Bronchial epithelial cell (primary cell): ENCODE measurements around the gene TICRR. TPM values are rescaled to one million over a fixed set of nuclear protein-coding genes. Genes with fewer than 3 reads are reported as not detected.

Experiments
- DNase-seq: peaks from one replicate; pipeline ENCODE4 v3.0.0-alpha.2; 2010; ENCODE audit warnings: low read depth
- FAIRE-seq: peaks from 2 replicates; lab custom pipeline; 2011; peaks lifted over from hg19 to GRCh38; lab: Jason Lieb, UNC
- H3K27me3 ChIP-seq: 2 replicates; pipeline ENCODE4 v1.5.1; 2011; ENCODE audit warnings: low read length; ENCODE audit not compliant: control insufficient read depth, insufficient read depth
- H3K36me3 ChIP-seq: 2 replicates; pipeline ENCODE4 v1.5.1; 2011; ENCODE audit warnings: low read length; ENCODE audit not compliant: control insufficient read depth, insufficient read depth
- H3K4me3 ChIP-seq: 2 replicates; pipeline ENCODE4 v1.5.1; 2011; ENCODE audit warnings: mild to moderate bottlenecking, low read depth, low read length, control low read depth
- CTCF ChIP-seq: IDR thresholded peaks from 2 replicates; pipeline ENCODE4 v1.5.1; 2011; ENCODE audit warnings: mild to moderate bottlenecking, moderate library complexity, low read length, control low read depth, inconsistent platforms; ENCODE audit not compliant: insufficient read depth, severe bottlenecking
- total RNA-seq: library from RNA; depleted of rRNA; stranded (reverse); fragments of >200 nt; gene quantifications from 2 replicates; pipeline ENCODE4 v1.2.1, GENCODE V29; 2014

TICRR gene
- total RNA-seq, 1 donor from 2014 or later, result 0.26 TPM

- FAIRE-seq, result no peak
- Histone ChIP-seq H3K4me3 (no peak overlapping the region), H3K36me3 (no peaks in the 10 kb centered on the region), H3K27me3 (no peaks in the 10 kb centered on the region)
- TF ChIP-seq CTCF, result no peak
- DNase-seq, result no peak
Measured at GRCh38 chr15:89530976-89531375, 44.3 kb upstream of the TICRR start.

GRCh38 chr15:89531796-89532537, 43.3 kb upstream of the TICRR start:
- peak; percentile 84 for DNase-seq
- H3K27me3 ChIP-seq, result no peaks in the 10 kb centered on the region

GRCh38 chr15:89533861-89534544, 41.3 kb upstream of the TICRR start:
- no peak for DNase-seq
- no peak for TF ChIP-seq CTCF
- Histone ChIP-seq H3K4me3 (no peak overlapping the region), H3K36me3 (no peaks in the 10 kb centered on the region), H3K27me3 (no peaks in the 10 kb centered on the region)
- FAIRE-seq, result no peak

More at GRCh38 chr15:89531796-89532537, 43.3 kb upstream of the TICRR start:
- FAIRE-seq, result no peak
- peak; percentile 21 for TF ChIP-seq CTCF
- Histone ChIP-seq H3K36me3 (no peaks in the 10 kb centered on the region), H3K4me3 (no peak overlapping the region)

GRCh38 chr15:89539027-89539426, 36.2 kb upstream of the TICRR start:
- no peak for DNase-seq
- TF ChIP-seq CTCF, result no peak
- H3K27me3 ChIP-seq, result no peaks in the 10 kb centered on the region
- no peak for FAIRE-seq
- H3K4me3 ChIP-seq, result no peak overlapping the region
- H3K36me3 ChIP-seq, result no peaks in the 10 kb centered on the region

- DNase-seq (no peak), FAIRE-seq (no peak)
- Histone ChIP-seq H3K36me3 (no peaks in the 10 kb centered on the region), H3K27me3 (no peaks in the 10 kb centered on the region), H3K4me3 (no peak overlapping the region)
- TF ChIP-seq CTCF, result no peak
Measured at GRCh38 chr15:89542369-89542768, 32.9 kb upstream of the TICRR start.
